Lung (tissue), 12 donors: ENCODE results near the gene PCP2. TPM values are rescaled to one million over a fixed set of nuclear protein-coding genes. Genes with fewer than 3 reads are reported as not detected.

Experiments
- ATAC-seq: fragments of 200-7000 bp; cut with Tn5 transposase; one replicate; pipeline ENCODE4 v1.9.1; 2020; ENCODE audit warnings: moderate number of reproducible peaks; ENCODE audit not compliant: insufficient read depth, low FRiP score
- DNase-seq, 3 donors: peaks; one replicate each; pipeline ENCODE4 v3.0.0-alpha.2; 2013 to 2017
- H3K27ac ChIP-seq, 2 donors: one replicate each; pipeline ENCODE4 v1.5.1; 2013; ENCODE audit warnings: mild to moderate bottlenecking in 2 of 2, moderate library complexity in 2 of 2, control low read depth in 1 of 2, inconsistent platforms in 1 of 2, low read depth in 1 of 2, low read length in 1 of 2
- H3K27me3 ChIP-seq, 3 donors: one replicate each; pipeline ENCODE4 v1.5.1; 2013; ENCODE audit warnings: low read length in 2 of 3; ENCODE audit not compliant: control insufficient read depth in 3 of 3, insufficient read depth in 3 of 3
- H3K36me3 ChIP-seq, 4 donors: one replicate each; pipeline ENCODE4 v1.5.1; 2013; ENCODE audit warnings: low read length in 4 of 4, mild to moderate bottlenecking in 1 of 4, moderate library complexity in 1 of 4; ENCODE audit not compliant: control insufficient read depth in 4 of 4, insufficient read depth in 4 of 4
- H3K4me1 ChIP-seq, 5 donors: one replicate each; pipeline ENCODE4 v1.5.1; 2013; ENCODE audit warnings: low read length in 5 of 5, mild to moderate bottlenecking in 2 of 5, moderate library complexity in 1 of 5; ENCODE audit not compliant: control insufficient read depth in 5 of 5, insufficient read depth in 5 of 5
- H3K4me3 ChIP-seq: one replicate; pipeline ENCODE4 v1.5.1; 2013; ENCODE audit warnings: mild to moderate bottlenecking, control low read depth, moderate library complexity
- H3K9ac ChIP-seq, 2 donors: one replicate each; pipeline ENCODE4 v1.5.1; 2013; ENCODE audit warnings: low read length in 2 of 2, control low read depth in 1 of 2; ENCODE audit not compliant: insufficient read depth in 1 of 2
- H3K9me3 ChIP-seq, 4 donors: one replicate each; pipeline ENCODE4 v1.5.1; 2013; ENCODE audit warnings: low read length in 3 of 4, mild to moderate bottlenecking in 1 of 4, moderate library complexity in 1 of 4; ENCODE audit not compliant: control insufficient read depth in 4 of 4, insufficient read depth in 3 of 4
- WGBS, 2 donors: extraction: QIAGEN DNeasy Blood & Tissue Kit; methylation state at CpG; one replicate each; pipeline ENCODE4 v1.1.7; 2013; 5-methylcytosine and 5-hydroxymethylcytosine counted together
- polyA plus RNA-seq, 2 donors: library from polyadenylated mRNA; stranded (reverse); fragments of 200-250 nt; gene quantifications; one replicate each; pipeline ENCODE4 v1.2.1, GENCODE V29; 2013
- total RNA-seq, 2 donors: library from RNA; depleted of rRNA in 1 of 2; stranded (reverse); fragments of >200 nt in 1 of 2; gene quantifications; one replicate each; pipeline ENCODE4 v1.2.1, GENCODE V29; 2014 to 2021
- TF ChIP-seq, protein P1 (sequence below): IDR thresholded peaks from 2 replicates; pipeline ENCODE4 v1.5.1; 2012; ENCODE audit warnings: mild to moderate bottlenecking; ENCODE audit errors: control extremely low read depth, extremely low read depth
- donor health status: control.
- donor health status: control.
- donor health status: Bipolar disorder and iron deficiency.
- donor health status: healthy.
- donor health status: DM: yes; HTN: yes; CAD: no.

PCP2 gene
- total and polyA plus RNA-seq, 4 donors: 0.60 to 4.4 (median 1.9) TPM

DNA sequence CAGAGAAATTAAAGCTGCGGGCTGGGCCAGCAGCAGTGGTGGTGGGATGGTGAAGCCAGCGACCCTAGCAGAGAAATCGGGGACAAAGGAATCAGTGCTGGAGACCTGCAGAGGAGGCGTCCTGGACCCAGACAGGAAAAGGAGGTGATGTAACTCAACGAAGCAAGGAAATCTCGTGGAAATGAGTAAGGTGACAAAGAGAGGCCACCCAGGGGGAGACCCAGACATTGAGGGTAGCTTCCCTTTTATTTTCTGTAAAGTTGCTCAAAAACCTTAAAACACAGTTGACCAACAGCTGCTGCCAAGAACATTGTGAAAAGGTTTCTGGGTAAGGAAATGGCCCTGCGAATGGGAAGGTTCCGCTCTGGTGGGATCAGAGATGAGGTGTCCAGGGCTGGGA, 22.1 kb upstream of the PCP2 start:
- H3K36me3 ChIP-seq: no peaks in the 10 kb centered on the region
- H3K4me1 ChIP-seq: peaks cover 0 to 4% (median 1%) of the 10 kb centered on the region in 5 donors
- peak overlapping the region in 1 of 2 donors; percentile 73 for H3K27ac ChIP-seq
- TF ChIP-seq, protein P1, sequence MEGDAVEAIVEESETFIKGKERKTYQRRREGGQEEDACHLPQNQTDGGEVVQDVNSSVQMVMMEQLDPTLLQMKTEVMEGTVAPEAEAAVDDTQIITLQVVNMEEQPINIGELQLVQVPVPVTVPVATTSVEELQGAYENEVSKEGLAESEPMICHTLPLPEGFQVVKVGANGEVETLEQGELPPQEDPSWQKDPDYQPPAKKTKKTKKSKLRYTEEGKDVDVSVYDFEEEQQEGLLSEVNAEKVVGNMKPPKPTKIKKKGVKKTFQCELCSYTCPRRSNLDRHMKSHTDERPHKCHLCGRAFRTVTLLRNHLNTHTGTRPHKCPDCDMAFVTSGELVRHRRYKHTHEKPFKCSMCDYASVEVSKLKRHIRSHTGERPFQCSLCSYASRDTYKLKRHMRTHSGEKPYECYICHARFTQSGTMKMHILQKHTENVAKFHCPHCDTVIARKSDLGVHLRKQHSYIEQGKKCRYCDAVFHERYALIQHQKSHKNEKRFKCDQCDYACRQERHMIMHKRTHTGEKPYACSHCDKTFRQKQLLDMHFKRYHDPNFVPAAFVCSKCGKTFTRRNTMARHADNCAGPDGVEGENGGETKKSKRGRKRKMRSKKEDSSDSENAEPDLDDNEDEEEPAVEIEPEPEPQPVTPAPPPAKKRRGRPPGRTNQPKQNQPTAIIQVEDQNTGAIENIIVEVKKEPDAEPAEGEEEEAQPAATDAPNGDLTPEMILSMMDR: no peak
- H3K9ac ChIP-seq: no peak overlapping the region
- WGBS, 2 donors: 32 to 57% methylated on average over 8 of the region's 8 CpGs
- no peak for ATAC-seq
- no peak overlapping the region for H3K4me3 ChIP-seq
- H3K9me3 ChIP-seq: no peaks in the 10 kb centered on the region
- no peak for DNase-seq
- no peaks in the 10 kb centered on the region for H3K27me3 ChIP-seq

DNA sequence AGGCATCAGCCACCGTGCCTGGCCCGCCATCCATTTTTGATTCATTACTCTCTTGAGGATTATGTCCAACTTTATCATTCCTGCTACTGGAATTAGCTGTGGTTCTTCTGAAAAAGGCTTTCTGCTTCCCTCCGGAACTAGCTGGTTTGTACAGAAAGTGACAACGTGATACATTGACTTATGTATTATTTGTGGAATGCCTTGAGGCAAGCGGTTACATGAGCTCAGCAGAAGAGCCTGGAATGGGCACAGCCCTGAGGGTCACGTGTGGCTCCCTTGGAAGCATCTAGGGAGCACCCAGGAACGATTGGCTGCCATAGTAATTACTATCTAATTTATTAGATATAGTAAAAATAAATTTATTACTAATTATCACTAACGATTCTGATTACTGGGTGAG, 20.9 kb upstream of the PCP2 start:
- H3K27ac ChIP-seq: no peak overlapping the region
- WGBS, 2 donors: 73 to 81% methylated on average over 8 of the region's 8 CpGs
- H3K36me3 ChIP-seq: no peaks in the 10 kb centered on the region
- H3K4me3 ChIP-seq: no peak overlapping the region
- TF ChIP-seq, protein P1: no peak
- DNase-seq: peak in 1 of 3 donors; percentile 13
- H3K27me3 ChIP-seq: peaks cover 0 to 3% (median 0%) of the 10 kb centered on the region in 3 donors
- H3K9ac ChIP-seq: no peak overlapping the region
- peaks cover 0 to 4% (median 1%) of the 10 kb centered on the region in 5 donors for H3K4me1 ChIP-seq
- H3K9me3 ChIP-seq: no peaks in the 10 kb centered on the region
- ATAC-seq: no peak

- H3K9ac ChIP-seq: peak overlapping the region in 1 of 2 donors; percentile 72
- peaks cover 0 to 5% (median 0%) of the 10 kb centered on the region in 4 donors for H3K36me3 ChIP-seq
- H3K4me1 ChIP-seq: peaks cover 0 to 4% (median 1%) of the 10 kb centered on the region in 5 donors
- 3 to 4% methylated on average over 28 of the region's 28 CpGs for WGBS, 2 donors
- ATAC-seq (peak; percentile 74), DNase-seq (peak; percentile 82 to 89 (median 88))
- H3K27me3 ChIP-seq: peaks cover 0 to 3% (median 0%) of the 10 kb centered on the region in 3 donors
- TF ChIP-seq, protein P1: peak; percentile 96
- H3K27ac ChIP-seq: peak overlapping the region in 1 of 2 donors; percentile 51
- no peaks in the 10 kb centered on the region for H3K9me3 ChIP-seq
- H3K4me3 ChIP-seq: no peak overlapping the region
These were observed 18.6 kb upstream of the PCP2 start for GRCh38 chr19:7652061-7652641.
